ENCODE results near the gene PRR29.
A peak's percentile ranks its signal among the peaks of the same experiment; 100 is the strongest.

The PRR29 gene

GRCh38 chr17:64032081-64032480 lies 33.9 kb downstream of the PRR29 start:
- no peak for TF ChIP-seq CTCF (IDR thresholded peaks at IDR 0.05; ENCODE audit: low read depth, low read length)
- DNase-seq (ENCODE audit: low read depth, low spot score), result no peak
- in situ Hi-C loops (cut with HindIII; ENCODE audit: low sequenced_read_pairs), result no loop called here
- H3K4me3 ChIP-seq (ENCODE audit: low read depth, low read length), result no peak overlapping the region

- H3K4me3 ChIP-seq (ENCODE audit: low read depth, low read length), result no peak overlapping the region
- DNase-seq (ENCODE audit: low read depth, low spot score), result no peak
- TF ChIP-seq CTCF (IDR thresholded peaks at IDR 0.05; ENCODE audit: low read depth, low read length), result peak; percentile 14
- in situ Hi-C loops (cut with HindIII; ENCODE audit: low sequenced_read_pairs), result no loop called here
Measured at GRCh38 chr17:64036198-64036922, 38.2 kb downstream of the PRR29 start.

- in situ Hi-C loops (cut with HindIII; ENCODE audit: low sequenced_read_pairs), result no loop called here
- no peak overlapping the region for H3K4me3 ChIP-seq (ENCODE audit: low read depth, low read length)
- TF ChIP-seq CTCF (IDR thresholded peaks at IDR 0.05; ENCODE audit: low read depth, low read length), result no peak
- DNase-seq (ENCODE audit: low read depth, low spot score), result no peak
Measured at GRCh38 chr17:64037180-64037579, 39.0 kb downstream of the PRR29 start.

- TF ChIP-seq CTCF (IDR thresholded peaks at IDR 0.05; ENCODE audit: low read depth, low read length), result no peak
- in situ Hi-C loops (cut with HindIII; ENCODE audit: low sequenced_read_pairs), result no loop called here
- H3K4me3 ChIP-seq (ENCODE audit: low read depth, low read length), result no peak overlapping the region
- DNase-seq (ENCODE audit: low read depth, low spot score), result no peak
Measured at GRCh38 chr17:64037802-64038201, 39.7 kb downstream of the PRR29 start.

- in situ Hi-C loops (cut with HindIII; ENCODE audit: low sequenced_read_pairs), result no loop called here
- no peak for DNase-seq (ENCODE audit: low read depth, low spot score)
- no peak overlapping the region for H3K4me3 ChIP-seq (ENCODE audit: low read depth, low read length)
- no peak for TF ChIP-seq CTCF (IDR thresholded peaks at IDR 0.05; ENCODE audit: low read depth, low read length)
Measured at GRCh38 chr17:64038331-64039105, 40.4 kb downstream of the PRR29 start.

GRCh38 chr17:64039106-64039400 lies 40.9 kb downstream of the PRR29 start:
- TF ChIP-seq CTCF (IDR thresholded peaks at IDR 0.05; ENCODE audit: low read depth, low read length), result no peak
- no peak overlapping the region for H3K4me3 ChIP-seq (ENCODE audit: low read depth, low read length)
- in situ Hi-C loops (cut with HindIII; ENCODE audit: low sequenced_read_pairs), result no loop called here
- DNase-seq (ENCODE audit: low read depth, low spot score), result no peak

All from astrocyte of the spinal cord (primary cell).